Measurements from ENCODE around the gene ANKRD13B.

GRCh38 chr17:29653995-29654714, 61.2 kb downstream of the ANKRD13B start:
- TF ChIP-seq POLR2AphosphoS5 (IDR thresholded peaks at IDR 0.05; ENCODE audit: low read depth, low read length) (no peak), POLR2A (IDR thresholded peaks at IDR 0.05; ENCODE audit: low read depth, low read length) (no peak), TAF1 (IDR thresholded peaks at IDR 0.05; ENCODE audit: borderline replicate concordance, low read depth, low read length) (no peak)
